HFFc6 (cell line): ENCODE results near the gene FHIT. TPM values are rescaled to one million over a fixed set of nuclear protein-coding genes. Genes with fewer than 3 reads are reported as not detected.

Source experiments
- DNase-seq: peaks from one replicate; pipeline ENCODE4 v3.0.0-alpha.2; 2018
- H3K27ac Mint-ChIP-seq: 2 replicates; pipeline ENCODE4 v1.8.0; 2020; ENCODE audit warnings: mild to moderate bottlenecking, mixed read lengths
- H3K27me3 Mint-ChIP-seq: 2 replicates; pipeline ENCODE4 v1.8.0; 2021; ENCODE audit warnings: mild to moderate bottlenecking, moderate library complexity, mixed read lengths; ENCODE audit not compliant: insufficient read depth
- H3K36me3 Mint-ChIP-seq: 2 replicates; pipeline ENCODE4 v1.8.0; 2021; ENCODE audit warnings: low read depth, mixed read lengths
- H3K4me1 Mint-ChIP-seq: 2 replicates; pipeline ENCODE4 v1.8.0; 2020; ENCODE audit warnings: low read depth, mixed read lengths
- H3K4me3 Mint-ChIP-seq: 2 replicates; pipeline ENCODE4 v1.8.0; 2020; ENCODE audit warnings: mild to moderate bottlenecking, moderate library complexity, mixed read lengths
- H3K9me3 Mint-ChIP-seq: 2 replicates; pipeline ENCODE4 v1.8.0; 2020; ENCODE audit warnings: mild to moderate bottlenecking, mixed read lengths
- total RNA-seq, 6 experiments: library from RNA; stranded (reverse); fragmentation: NEBNext Ultra II Directional; extraction: Animal tissue kit (Norgen Biotek cat#: 25700); gene quantifications; 2 replicates in 1 of 6; 3 replicates in 5 of 6; pipeline ENCODE4 v1.2.3, GENCODE V29; 2021
- TF ChIP-seq, protein P1 (sequence below): fragments of 200-600 bp; sonication (generic); IDR thresholded peaks from 2 replicates; pipeline ENCODE4 v1.5.0; 2021; ENCODE audit warnings: antibody characterized with exemption, mild to moderate bottlenecking

FHIT gene
- total RNA-seq, 6 experiments from 2014 or later, result 0.33 to 0.38 TPM; not detected in 4

- Mint-ChIP-seq H3K4me3 (no peak overlapping the region), H3K9me3 (no peaks in the 10 kb centered on the region; the same call in 1 of the 2 replicates), H3K27me3 (no peaks in the 10 kb centered on the region; the same call in 1 of the 2 replicates), H3K27ac (peak overlapping the region; percentile 47; the same call in 1 of the 2 replicates), H3K4me1 (peaks cover 35% of the 10 kb centered on the region), H3K36me3 (no peaks in the 10 kb centered on the region)
- DNase-seq, result peak; percentile 88
- TF ChIP-seq, protein P1, sequence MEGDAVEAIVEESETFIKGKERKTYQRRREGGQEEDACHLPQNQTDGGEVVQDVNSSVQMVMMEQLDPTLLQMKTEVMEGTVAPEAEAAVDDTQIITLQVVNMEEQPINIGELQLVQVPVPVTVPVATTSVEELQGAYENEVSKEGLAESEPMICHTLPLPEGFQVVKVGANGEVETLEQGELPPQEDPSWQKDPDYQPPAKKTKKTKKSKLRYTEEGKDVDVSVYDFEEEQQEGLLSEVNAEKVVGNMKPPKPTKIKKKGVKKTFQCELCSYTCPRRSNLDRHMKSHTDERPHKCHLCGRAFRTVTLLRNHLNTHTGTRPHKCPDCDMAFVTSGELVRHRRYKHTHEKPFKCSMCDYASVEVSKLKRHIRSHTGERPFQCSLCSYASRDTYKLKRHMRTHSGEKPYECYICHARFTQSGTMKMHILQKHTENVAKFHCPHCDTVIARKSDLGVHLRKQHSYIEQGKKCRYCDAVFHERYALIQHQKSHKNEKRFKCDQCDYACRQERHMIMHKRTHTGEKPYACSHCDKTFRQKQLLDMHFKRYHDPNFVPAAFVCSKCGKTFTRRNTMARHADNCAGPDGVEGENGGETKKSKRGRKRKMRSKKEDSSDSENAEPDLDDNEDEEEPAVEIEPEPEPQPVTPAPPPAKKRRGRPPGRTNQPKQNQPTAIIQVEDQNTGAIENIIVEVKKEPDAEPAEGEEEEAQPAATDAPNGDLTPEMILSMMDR, result no peak
These were observed 671.5 kb downstream of the FHIT start for GRCh38 chr3:60579734-60580133.

DNA sequence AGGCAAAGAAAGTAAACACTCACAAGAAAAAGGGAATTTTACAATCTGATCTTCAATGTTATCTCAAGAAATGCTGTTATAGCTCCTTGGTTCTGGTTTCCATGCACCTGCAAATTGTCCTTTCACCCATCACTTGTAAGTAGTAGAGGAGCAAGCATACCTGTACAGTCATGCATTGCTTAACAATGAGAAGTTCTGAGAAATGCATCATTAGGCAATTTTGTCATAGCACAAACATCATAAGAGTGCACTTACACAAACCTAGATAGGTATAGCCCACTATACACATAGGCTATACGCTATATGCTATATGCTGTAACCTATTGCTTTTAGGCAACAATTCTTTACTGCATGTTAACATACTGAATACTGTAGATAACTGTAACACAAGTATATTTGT lies 672.3 kb downstream of the FHIT start:
- Mint-ChIP-seq H3K36me3 (no peaks in the 10 kb centered on the region), H3K27me3 (no peaks in the 10 kb centered on the region; the same call in 1 of the 2 replicates), H3K4me3 (no peak overlapping the region), H3K27ac (no peak overlapping the region), H3K9me3 (no peaks in the 10 kb centered on the region; the same call in 1 of the 2 replicates), H3K4me1 (peaks cover 33% of the 10 kb centered on the region)
- TF ChIP-seq, protein P1, result no peak
- no peak for DNase-seq

- TF ChIP-seq, protein P1, result no peak
- H3K4me1 Mint-ChIP-seq, result peaks cover 33% of the 10 kb centered on the region
- no peaks in the 10 kb centered on the region; the same call in 1 of the 2 replicates for H3K9me3 Mint-ChIP-seq
- H3K36me3 Mint-ChIP-seq, result no peaks in the 10 kb centered on the region
- H3K27me3 Mint-ChIP-seq, result no peaks in the 10 kb centered on the region; the same call in 1 of the 2 replicates
- no peak overlapping the region for H3K4me3 Mint-ChIP-seq
- DNase-seq, result no peak
- H3K27ac Mint-ChIP-seq, result no peak overlapping the region
These were observed 673.7 kb downstream of the FHIT start for GRCh38 chr3:60577601-60578000.

GRCh38 chr3:60575718-60576272 lies 675.5 kb downstream of the FHIT start:
- H3K36me3 Mint-ChIP-seq, result no peaks in the 10 kb centered on the region
- no peak overlapping the region for H3K4me3 Mint-ChIP-seq
- no peaks in the 10 kb centered on the region; the same call in 1 of the 2 replicates for H3K9me3 Mint-ChIP-seq
- H3K27ac Mint-ChIP-seq, result no peak overlapping the region
- peaks cover 31% of the 10 kb centered on the region for H3K4me1 Mint-ChIP-seq
- TF ChIP-seq, protein P1, result no peak
- DNase-seq, result no peak
- no peaks in the 10 kb centered on the region; the same call in 1 of the 2 replicates for H3K27me3 Mint-ChIP-seq

- peaks cover 22% of the 10 kb centered on the region for H3K4me1 Mint-ChIP-seq
- no peaks in the 10 kb centered on the region; the same call in 1 of the 2 replicates for H3K27me3 Mint-ChIP-seq
- peak overlapping the region; percentile 62 for H3K4me3 Mint-ChIP-seq
- DNase-seq, result no peak
- H3K27ac Mint-ChIP-seq, result no peak overlapping the region; the same call in 1 of the 2 replicates
- H3K36me3 Mint-ChIP-seq, result no peaks in the 10 kb centered on the region
- TF ChIP-seq, protein P1, result no peak
- no peaks in the 10 kb centered on the region; the same call in 1 of the 2 replicates for H3K9me3 Mint-ChIP-seq
These were observed 677.0 kb downstream of the FHIT start for GRCh38 chr3:60574046-60574769.
